Spleen (tissue), 11 donors: ENCODE data around the gene ANKRD11. TPM values are rescaled to one million over a fixed set of nuclear protein-coding genes. Genes with fewer than 3 reads are reported as not detected.

Experiments used
- DNase-seq: peaks from one replicate; pipeline ENCODE4 v3.0.0-alpha.2; 2020
- H3K27ac ChIP-seq, 8 donors: fragments of 200-600 bp; sonication (generic) in 7 of 8; 1 replicate in 4 of 8; 2 replicates in 4 of 8; pipeline versions ENCODE4 v1.5.0 to v1.8.0; 2016 to 2021; ENCODE audit warnings: inconsistent platforms in 4 of 8, mild to moderate bottlenecking in 4 of 8, moderate library complexity in 1 of 8
- H3K27me3 ChIP-seq, 7 donors: fragments of 200-600 bp; sonication (generic) in 6 of 7; replicated peaks in 1 of 7; 1 replicate in 4 of 7; 2 replicates in 3 of 7; pipeline versions ENCODE4 v1.5.0 to v1.8.0; 2016 to 2021; ENCODE audit warnings: inconsistent platforms in 3 of 7, mild to moderate bottlenecking in 1 of 7
- H3K36me3 ChIP-seq, 6 donors: fragments of 200-600 bp; sonication (generic) in 5 of 6; 1 replicate in 4 of 6; 2 replicates in 2 of 6; pipeline versions ENCODE4 v1.5.0 to v1.8.0; 2016 to 2021; ENCODE audit warnings: inconsistent platforms in 2 of 6
- H3K4me1 ChIP-seq, 6 donors: fragments of 200-600 bp; sonication (generic) in 5 of 6; 1 replicate in 3 of 6; 2 replicates in 3 of 6; pipeline versions ENCODE4 v1.5.0 to v1.8.0; 2016 to 2021; ENCODE audit warnings: inconsistent platforms in 3 of 6
- H3K4me3 ChIP-seq, 8 donors: fragments of 200-600 bp; sonication (generic) in 7 of 8; 1 replicate in 4 of 8; 2 replicates in 4 of 8; pipeline versions ENCODE4 v1.5.0 to v1.8.0; 2016 to 2021; ENCODE audit warnings: inconsistent platforms in 4 of 8, mild to moderate bottlenecking in 4 of 8, moderate library complexity in 2 of 8
- H3K9me3 ChIP-seq, 8 donors: fragments of 200-600 bp; sonication (generic) in 7 of 8; 1 replicate in 4 of 8; 2 replicates in 4 of 8; pipeline versions ENCODE4 v1.5.0 to v1.8.0; 2016 to 2021; ENCODE audit warnings: inconsistent platforms in 4 of 8
- CTCF ChIP-seq, 11 experiments: fragments of 200-600 bp in 7 of 11; fragments of 450-650 bp in 4 of 11; sonication (generic) in 4 of 11; IDR thresholded peaks in 8 of 11; conservative IDR thresholded peaks in 3 of 11; 1 replicate in 7 of 11; 2 replicates in 4 of 11; pipeline versions ENCODE4 v1.4.0 to v1.8.0; 2016 to 2021; ENCODE audit warnings: antibody characterized with exemption in 11 of 11, inconsistent platforms in 4 of 11, mild to moderate bottlenecking in 1 of 11
- POLR2A ChIP-seq, 3 donors: fragments of 450-650 bp; IDR thresholded peaks; one replicate each; pipeline ENCODE4 v1.5.1; 2017; ENCODE audit warnings: antibody characterized with exemption in 3 of 3, mild to moderate bottlenecking in 1 of 3
- POLR2AphosphoS5 ChIP-seq, 3 donors: sonication (generic); formaldehyde crosslinking; IDR thresholded peaks; one replicate each; pipeline ENCODE4 v1.5.1; 2017; ENCODE audit warnings: antibody characterized with exemption in 3 of 3
- whole genome bisulfite sequencing, 5 donors: extraction: QIAGEN DNeasy Blood & Tissue Kit in 3 of 5; methylation state at CpG; one replicate each; pipeline versions ENCODE4 v1.1.5 to v1.1.7; 2013 to 2018; 5-methylcytosine and 5-hydroxymethylcytosine counted together
- intact Hi-C: fragments of 100-400 bp; cut with DNase I; formaldehyde crosslinking; loops from one replicate; pipeline ENCODE4 v1.15.0; 2023; ENCODE audit warnings: low total_unique reads
- polyA plus RNA-seq, 3 donors: library from polyadenylated mRNA; stranded (reverse); fragments of 200-250 nt; gene quantifications; one replicate each; pipeline ENCODE4 v1.2.1, GENCODE V29; 2013
- total RNA-seq, 7 donors: library from RNA; depleted of rRNA in 3 of 7; stranded (reverse); fragments of >200 nt in 3 of 7; fragmentation: NEBNext Ultra II Directional in 4 of 7; extraction: Animal tissue kit (Norgen Biotek cat#: 25700) in 4 of 7; gene quantifications; one replicate each; pipeline versions ENCODE4 v1.1.0 to v1.2.1, GENCODE V29; 2016 to 2021
- donor health status: healthy with polysubstance abuse.
- donor health status: DM: no; HTN: no; CAD: no; lungs with moderate emphysema.
- donor health status: DM: no; HTN: no; CAD: no.
- donor health status: Bipolar disorder and iron deficiency.
- donor health status: healthy.
- donor health status: DM: no; HTN: no; CAD: no.
- donor health status: DM: yes; HTN: yes; CAD: no.

Gene ANKRD11
- total and polyA plus RNA-seq, 10 donors: 29.0 to 203 (median 128) TPM

GRCh38 chr16:89282523-89282922 is 207.8 kb downstream of the ANKRD11 start:
- TF ChIP-seq POLR2A (IDR thresholded peaks at IDR 0.05) (no peak), POLR2AphosphoS5 (IDR thresholded peaks at IDR 0.05) (no peak), CTCF (IDR thresholded peaks at IDR 0.05 in 8 of 11, conservative IDR thresholded peaks at IDR 0.05 in 3 of 11) (no peak)
- H3K36me3 ChIP-seq: peaks cover 3 to 99% (median 88%) of the 10 kb centered on the region in 6 donors
- no peaks in the 10 kb centered on the region for H3K27me3 ChIP-seq
- H3K9me3 ChIP-seq: no peaks in the 10 kb centered on the region
- peaks cover 0 to 5% (median 0%) of the 10 kb centered on the region in 6 donors for H3K4me1 ChIP-seq
- no peak overlapping the region for H3K4me3 ChIP-seq
- no peak overlapping the region for H3K27ac ChIP-seq
- 91 to 97% (median 93%) methylated on average over 18 of the region's 18 CpGs for WGBS, 5 donors
- intact Hi-C loops: no loop called here
- no peak for DNase-seq

GRCh38 chr16:89281829-89282228 is 208.5 kb downstream of the ANKRD11 start:
- H3K27ac ChIP-seq: no peak overlapping the region
- H3K4me3 ChIP-seq: no peak overlapping the region
- WGBS, 5 donors: 94 to 98% (median 96%) methylated on average over 20 of the region's 20 CpGs
- intact Hi-C loops: no loop called here
- H3K4me1 ChIP-seq: peaks cover 0 to 5% (median 0%) of the 10 kb centered on the region in 6 donors
- TF ChIP-seq POLR2A (IDR thresholded peaks at IDR 0.05) (no peak), POLR2AphosphoS5 (IDR thresholded peaks at IDR 0.05) (no peak), CTCF (IDR thresholded peaks at IDR 0.05 in 8 of 11, conservative IDR thresholded peaks at IDR 0.05 in 3 of 11) (no peak)
- H3K27me3 ChIP-seq: no peaks in the 10 kb centered on the region
- no peak for DNase-seq
- H3K9me3 ChIP-seq: no peaks in the 10 kb centered on the region
- H3K36me3 ChIP-seq: peaks cover 3 to 99% (median 84%) of the 10 kb centered on the region in 6 donors

- WGBS, 5 donors: 95 to 97% (median 97%) methylated on average over 28 of the region's 28 CpGs
- peaks cover 3 to 99% (median 84%) of the 10 kb centered on the region in 6 donors for H3K36me3 ChIP-seq
- no peak for DNase-seq
- H3K4me3 ChIP-seq: no peak overlapping the region
- intact Hi-C loops: no loop called here
- no peaks in the 10 kb centered on the region for H3K9me3 ChIP-seq
- H3K27ac ChIP-seq: no peak overlapping the region
- TF ChIP-seq POLR2A (IDR thresholded peaks at IDR 0.05): no peak
- TF ChIP-seq CTCF (IDR thresholded peaks at IDR 0.05 in 8 of 11, conservative IDR thresholded peaks at IDR 0.05 in 3 of 11): no peak
- peak in 2 of 3 donors; percentile 21 to 56 for TF ChIP-seq POLR2AphosphoS5 (IDR thresholded peaks at IDR 0.05)
- H3K4me1 ChIP-seq: peaks cover 0 to 5% (median 0%) of the 10 kb centered on the region in 6 donors
- no peaks in the 10 kb centered on the region for H3K27me3 ChIP-seq
Observed at GRCh38 chr16:89281189-89281577, 209.2 kb downstream of the ANKRD11 start.

- 94 to 97% (median 96%) methylated on average over 42 to 44 of the region's 44 CpGs for WGBS, 5 donors
Observed at GRCh38 chr16:89280546-89281188, 209.7 kb downstream of the ANKRD11 start.

More at GRCh38 chr16:89280546-89281188, 209.7 kb downstream of the ANKRD11 start:
- DNase-seq: no peak
- peaks cover 0 to 5% (median 0%) of the 10 kb centered on the region in 6 donors for H3K4me1 ChIP-seq
- TF ChIP-seq POLR2A (IDR thresholded peaks at IDR 0.05) (no peak), CTCF (IDR thresholded peaks at IDR 0.05 in 8 of 11, conservative IDR thresholded peaks at IDR 0.05 in 3 of 11) (no peak), POLR2AphosphoS5 (IDR thresholded peaks at IDR 0.05) (no peak)
- intact Hi-C loops: no loop called here
- H3K36me3 ChIP-seq: peaks cover 3 to 99% (median 84%) of the 10 kb centered on the region in 6 donors
- H3K27ac ChIP-seq: no peak overlapping the region
- H3K4me3 ChIP-seq: no peak overlapping the region
- H3K27me3 ChIP-seq: no peaks in the 10 kb centered on the region
- H3K9me3 ChIP-seq: no peaks in the 10 kb centered on the region
